GM21619 (cell line): ENCODE data around the gene VIM.

Experiments
- ATAC-seq: cut with Tn5 transposase; IDR thresholded peaks from one replicate; pipeline ENCODE4 v1.9.1; 2021; ENCODE audit not compliant: unreplicated experiment

Gene VIM

DNA sequence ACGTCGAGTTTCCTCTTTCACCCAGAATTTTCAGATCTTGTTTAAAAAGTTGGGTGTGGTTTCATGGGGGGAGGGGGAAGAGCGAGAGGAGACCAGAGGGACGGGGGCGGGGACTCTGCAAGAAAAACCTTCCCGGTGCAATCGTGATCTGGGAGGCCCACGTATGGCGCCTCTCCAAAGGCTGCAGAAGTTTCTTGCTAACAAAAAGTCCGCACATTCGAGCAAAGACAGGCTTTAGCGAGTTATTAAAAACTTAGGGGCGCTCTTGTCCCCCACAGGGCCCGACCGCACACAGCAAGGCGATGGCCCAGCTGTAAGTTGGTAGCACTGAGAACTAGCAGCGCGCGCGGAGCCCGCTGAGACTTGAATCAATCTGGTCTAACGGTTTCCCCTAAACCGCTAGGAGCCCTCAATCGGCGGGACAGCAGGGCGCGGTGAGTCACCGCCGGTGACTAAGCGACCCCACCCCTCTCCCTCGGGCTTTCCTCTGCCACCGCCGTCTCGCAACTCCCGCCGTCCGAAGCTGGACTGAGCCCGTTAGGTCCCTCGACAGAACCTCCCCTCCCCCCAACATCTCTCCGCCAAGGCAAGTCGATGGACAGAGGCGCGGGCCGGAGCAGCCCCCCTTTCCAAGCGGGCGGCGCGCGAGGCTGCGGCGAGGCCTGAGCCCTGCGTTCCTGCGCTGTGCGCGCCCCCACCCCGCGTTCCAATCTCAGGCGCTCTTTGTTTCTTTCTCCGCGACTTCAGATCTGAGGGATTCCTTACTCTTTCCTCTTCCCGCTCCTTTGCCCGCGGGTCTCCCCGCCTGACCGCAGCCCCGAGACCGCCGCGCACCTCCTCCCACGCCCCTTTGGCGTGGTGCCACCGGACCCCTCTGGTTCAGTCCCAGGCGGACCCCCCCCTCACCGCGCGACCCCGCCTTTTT is at the start of gene VIM:
Gene VIM (plus strand): TSS at position 151 of the 925 bp plus-strand sequence. CDS start 1,182 bp downstream, outside the sequence.
- ATAC-seq = peak; percentile 31

- ATAC-seq = no peak
Measured at GRCh38 chr10:17179002-17179401, 49.0 kb upstream of the VIM start.

DNA sequence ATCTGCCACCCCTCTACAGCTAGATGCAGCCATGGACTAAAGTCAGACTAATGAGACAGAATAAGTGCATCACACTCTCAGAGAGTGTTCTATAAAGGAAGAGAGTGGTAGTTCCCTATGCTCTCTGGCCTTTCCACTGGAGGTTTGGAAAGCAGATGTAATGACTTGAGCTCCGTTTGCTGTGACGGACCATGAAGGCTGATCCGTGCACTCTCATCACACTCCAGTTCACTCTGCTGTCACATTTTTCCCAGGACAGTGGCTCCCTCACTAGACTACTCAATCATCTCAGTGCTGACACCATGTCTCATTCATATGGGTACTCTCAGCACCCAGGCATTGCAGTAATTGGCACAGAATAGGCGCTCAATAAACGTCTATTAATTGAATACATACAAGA is 46.9 kb upstream of the VIM start:
- no peak for ATAC-seq

DNA sequence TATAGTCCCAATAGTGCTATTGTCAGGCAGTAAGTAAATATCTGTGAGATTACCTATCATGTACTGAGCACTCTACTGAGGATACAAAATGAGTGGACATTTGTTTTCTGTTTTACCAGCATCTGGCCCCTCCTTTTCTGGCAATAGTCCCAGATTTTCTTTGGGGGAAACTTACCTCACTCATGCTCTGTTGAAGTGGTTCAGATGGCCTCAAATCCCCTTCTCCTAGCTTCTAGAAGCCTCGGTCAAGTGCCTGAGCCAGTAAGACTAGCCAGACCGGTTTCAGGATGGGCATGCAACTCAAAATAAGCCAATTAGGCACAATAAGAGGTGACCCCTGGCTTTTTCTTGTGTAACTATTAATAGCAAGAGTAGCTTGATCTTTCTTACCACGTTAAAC is 46.3 kb upstream of the VIM start:
- no peak for ATAC-seq

GRCh38 chr10:17183110-17183509 is 44.9 kb upstream of the VIM start:
- no peak for ATAC-seq

GRCh38 chr10:17185873-17186272 is 42.2 kb upstream of the VIM start:
- no peak for ATAC-seq

DNA sequence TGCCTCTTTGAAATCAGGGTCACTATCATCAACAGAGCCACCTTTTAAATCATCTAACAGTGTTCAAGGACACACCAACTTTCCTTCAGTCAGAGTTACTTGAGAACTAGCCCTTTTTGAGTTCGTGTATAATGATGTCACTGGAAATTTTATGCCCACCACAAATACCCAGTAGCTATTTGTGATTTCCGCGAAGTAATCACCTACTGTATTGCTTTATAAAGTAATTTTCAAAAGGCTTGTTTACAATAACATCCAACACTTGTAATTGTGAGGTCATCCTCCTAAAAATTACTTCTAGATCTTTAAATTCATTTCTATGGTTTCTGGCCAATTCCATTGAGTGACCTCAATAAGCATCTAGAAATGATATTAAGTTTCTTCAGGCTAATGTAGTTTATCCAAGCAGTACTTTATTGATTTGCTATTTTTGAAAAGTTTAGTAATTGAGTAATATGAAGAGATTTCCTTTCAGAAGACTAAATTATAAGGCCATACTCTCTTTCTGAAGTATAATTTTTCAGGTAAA is 39.3 kb upstream of the VIM start:
- ATAC-seq = no peak

DNA sequence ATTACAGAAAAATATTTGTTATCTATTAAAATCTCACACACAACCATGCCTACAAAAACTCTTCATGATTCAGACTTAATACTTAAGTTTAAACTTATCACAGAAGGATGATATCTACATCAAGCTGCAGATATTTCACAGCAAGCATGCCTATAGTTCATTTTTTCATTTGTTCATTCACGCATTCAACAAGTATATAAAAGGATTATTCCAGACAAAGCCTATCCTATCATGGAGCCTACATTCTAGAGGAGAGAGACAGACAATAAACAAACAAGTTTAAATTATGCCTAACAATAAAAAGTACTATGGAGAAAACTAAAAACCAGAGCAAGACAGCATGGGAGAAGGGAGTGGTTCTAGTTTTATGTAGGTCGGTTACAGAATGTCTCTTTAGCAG is 37.4 kb upstream of the VIM start:
- ATAC-seq = no peak

DNA sequence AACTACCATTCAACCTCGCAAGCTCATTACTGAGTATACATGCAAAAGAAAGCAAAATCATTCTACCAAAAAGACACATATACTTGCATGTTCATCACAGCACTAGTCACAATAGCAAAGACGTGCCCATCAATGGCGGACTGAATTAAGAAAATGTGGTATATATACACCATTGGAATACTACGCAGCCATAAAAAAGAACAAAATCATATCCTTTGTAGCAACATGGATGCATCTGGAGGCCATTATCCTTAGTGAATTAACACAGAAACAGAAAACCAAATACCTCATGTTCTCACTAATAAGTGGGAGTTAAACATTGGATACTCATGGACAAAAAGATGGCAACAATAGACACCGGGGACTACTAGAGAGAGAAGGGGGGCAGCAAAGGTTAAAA is 33.0 kb upstream of the VIM start:
- ATAC-seq = no peak

- no peak for ATAC-seq
Measured at GRCh38 chr10:17196045-17196444, 32.0 kb upstream of the VIM start.

- ATAC-seq = no peak
Measured at GRCh38 chr10:17196573-17196972, 31.5 kb upstream of the VIM start.

GRCh38 chr10:17199351-17199804 is 28.7 kb upstream of the VIM start:
- ATAC-seq = no peak

GRCh38 chr10:17200001-17200911 is 27.8 kb upstream of the VIM start:
- no peak for ATAC-seq

DNA sequence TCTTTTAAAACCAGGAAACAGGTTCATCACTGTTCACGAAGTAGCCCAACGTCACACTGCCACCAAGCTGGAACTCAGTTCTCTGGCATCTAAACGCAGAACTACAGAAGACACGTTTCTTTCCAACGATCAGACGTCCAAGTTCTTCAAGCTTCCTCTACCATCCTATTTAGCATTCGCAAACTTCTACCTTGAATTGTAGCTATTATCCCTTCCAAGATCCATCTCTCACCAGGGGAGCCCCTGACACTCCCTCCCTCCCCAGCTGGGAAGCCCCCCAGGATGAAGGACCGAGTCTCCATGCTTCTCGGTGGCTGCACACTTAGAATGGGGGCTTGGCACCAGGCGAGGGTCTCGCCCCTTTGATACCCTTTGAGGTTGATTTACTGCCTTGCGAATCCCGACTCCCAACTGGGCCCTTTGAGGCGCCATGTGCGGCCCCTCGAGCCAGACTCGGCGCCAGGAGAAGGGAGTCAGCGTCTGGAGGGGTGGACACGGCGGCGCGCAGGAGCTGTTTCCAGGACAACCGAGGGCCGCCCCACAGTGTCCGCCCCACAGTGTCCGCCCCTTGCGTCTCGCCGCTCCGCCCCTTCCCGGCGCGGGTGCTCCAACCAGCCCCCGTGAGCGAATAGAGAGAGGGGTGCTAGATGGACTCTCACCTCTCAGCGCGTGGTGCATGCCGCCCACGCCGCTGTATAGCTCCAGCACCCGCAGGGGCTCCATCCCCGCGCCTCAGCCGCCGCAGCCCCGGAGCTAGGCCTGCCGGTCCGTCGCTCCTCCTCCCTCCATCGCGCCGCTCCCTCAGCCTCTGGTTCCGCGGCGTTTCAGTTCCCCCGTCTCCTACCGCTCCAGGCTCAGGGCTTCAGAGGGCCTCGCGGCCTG is 26.9 kb upstream of the VIM start, which contains the start of gene TRDMT1:
Gene TRDMT1 (minus strand): TSS at position 761 of the 882 bp plus-strand sequence. CDS start 38 bp downstream, at position 723.
- ATAC-seq = peak; percentile 89

- no peak for ATAC-seq
Measured at GRCh38 chr10:17201794-17202116, 26.3 kb upstream of the VIM start.

GRCh38 chr10:17202506-17202905 is 25.5 kb upstream of the VIM start:
- ATAC-seq = no peak

DNA sequence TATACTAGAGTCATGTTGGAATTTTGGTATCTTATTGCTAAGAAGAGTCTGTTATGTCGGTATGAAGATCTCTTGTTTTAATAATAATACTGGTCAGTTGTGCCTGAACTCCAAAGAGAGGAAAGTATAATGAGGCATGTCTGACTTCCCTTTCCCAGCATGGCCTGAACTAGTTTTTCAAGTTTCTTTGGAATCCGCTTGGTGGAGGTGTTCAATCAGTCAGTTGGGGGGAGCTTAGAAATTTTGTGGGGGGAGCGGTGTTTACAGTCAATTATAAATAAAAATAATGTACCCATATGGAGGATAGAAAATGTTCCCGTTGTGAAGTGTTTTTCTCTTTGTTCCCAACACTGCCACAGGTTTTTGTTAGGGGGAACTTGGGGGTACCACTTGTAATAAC is 25.0 kb upstream of the VIM start:
- ATAC-seq = no peak

DNA sequence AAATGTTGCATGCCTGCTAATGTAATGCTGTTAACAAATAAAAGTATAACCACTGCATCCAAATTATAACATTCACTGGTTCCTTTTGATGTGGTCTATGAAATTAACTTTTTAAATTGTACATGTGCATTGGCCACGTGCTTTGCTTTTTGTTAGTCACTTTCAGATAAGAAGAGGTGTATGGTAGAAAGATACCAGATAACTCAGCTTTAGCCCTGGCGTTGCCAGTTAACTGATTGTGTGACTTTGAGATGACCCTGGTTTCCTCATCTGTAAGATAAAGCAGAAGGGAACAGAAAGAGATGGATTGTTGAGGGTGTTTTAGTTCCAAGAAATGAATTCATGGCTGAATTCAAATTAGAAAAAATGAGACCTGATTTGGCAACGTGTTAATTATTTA is 24.6 kb upstream of the VIM start:
- ATAC-seq = no peak

- ATAC-seq = peak; percentile 68
Measured at GRCh38 chr10:17206210-17206709, 21.8 kb upstream of the VIM start.

DNA sequence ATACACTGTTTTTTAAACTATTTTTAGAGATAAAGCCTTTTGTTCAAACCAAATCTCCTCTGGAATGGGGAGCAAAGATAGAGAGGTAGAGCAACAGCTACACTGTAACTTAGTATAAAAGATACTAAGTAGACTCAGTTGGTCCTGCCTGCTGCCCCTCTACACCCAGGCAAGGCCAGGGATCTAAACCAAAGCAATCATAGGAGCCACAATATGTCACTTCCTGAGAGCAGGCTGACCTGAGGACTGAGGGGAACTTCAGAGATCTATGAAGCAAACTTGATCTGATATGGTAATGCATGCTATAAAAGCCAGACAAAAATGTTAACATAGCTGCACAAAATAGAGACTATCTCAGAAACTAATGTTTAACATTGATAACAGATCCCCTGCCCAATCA is 19.6 kb upstream of the VIM start:
- ATAC-seq = no peak
